Chondrocyte (in vitro differentiated cells): Measurements from ENCODE around the gene GARS1. TPM values are rescaled to one million over a fixed set of nuclear protein-coding genes. Genes with fewer than 3 reads are reported as not detected.

Source experiments
- DNase-seq: peaks from one replicate; pipeline ENCODE4 v3.0.0; 2021; ENCODE audit warnings: mixed read lengths, low spot score
- H3K27ac Mint-ChIP-seq: one replicate; pipeline ENCODE4 v1.8.0; 2021; ENCODE audit warnings: mild to moderate bottlenecking, moderate library complexity, mixed read lengths; ENCODE audit not compliant: unreplicated experiment
- H3K27me3 Mint-ChIP-seq: 2 replicates; pipeline ENCODE4 v1.8.0; 2021; ENCODE audit warnings: low read depth, mixed read lengths
- H3K36me3 Mint-ChIP-seq: 2 replicates; pipeline ENCODE4 v1.8.0; 2021; ENCODE audit warnings: low read depth, mixed read lengths
- H3K4me1 Mint-ChIP-seq: 2 replicates; pipeline ENCODE4 v1.8.0; 2021; ENCODE audit warnings: low read depth, mild to moderate bottlenecking, mixed read lengths
- H3K4me3 Mint-ChIP-seq: one replicate; pipeline ENCODE4 v1.8.0; 2021; ENCODE audit warnings: mild to moderate bottlenecking, moderate library complexity, mixed read lengths; ENCODE audit not compliant: unreplicated experiment
- H3K9me3 Mint-ChIP-seq: 2 replicates; pipeline ENCODE4 v1.8.0; 2021; ENCODE audit warnings: low read depth, mixed read lengths
- CTCF ChIP-seq: fragments of 200-600 bp; sonication (generic); IDR thresholded peaks from 2 replicates; pipeline ENCODE4 v1.5.0; 2021; ENCODE audit warnings: antibody characterized with exemption, mild to moderate bottlenecking, moderate library complexity
- total RNA-seq: library from RNA; stranded (reverse); gene quantifications from 3 replicates; pipeline ENCODE4 v1.2.1, GENCODE V29; 2021

The GARS1 gene
- total RNA-seq, 1 donor from 2014 or later = 581 TPM

DNA sequence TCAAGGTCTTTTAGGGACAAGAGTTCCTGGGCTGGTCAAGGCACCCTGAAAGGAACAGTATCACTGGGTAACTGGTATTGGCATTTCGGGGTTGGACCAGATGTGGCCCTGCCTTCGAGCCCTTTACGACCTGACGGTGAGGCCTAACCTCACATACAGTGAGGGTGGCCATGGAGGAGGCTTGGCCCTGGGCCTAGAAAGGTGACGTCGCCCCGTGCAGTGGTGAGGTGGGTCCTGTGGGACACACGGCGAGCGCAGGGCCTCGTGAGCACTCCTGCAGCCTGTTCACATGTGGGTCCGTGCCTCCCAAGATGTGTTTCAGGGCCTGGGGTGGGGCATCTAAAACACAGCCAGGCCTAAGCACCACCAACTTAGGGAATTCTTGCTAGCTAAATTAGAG lies 51.5 kb downstream of the GARS1 start:
- H3K36me3 Mint-ChIP-seq = peaks cover 21% of the 10 kb centered on the region
- H3K9me3 Mint-ChIP-seq = no peaks in the 10 kb centered on the region
- no peak overlapping the region for H3K27ac Mint-ChIP-seq
- no peaks in the 10 kb centered on the region for H3K27me3 Mint-ChIP-seq
- DNase-seq = peak; percentile 55
- H3K4me1 Mint-ChIP-seq = no peaks in the 10 kb centered on the region
- no peak for TF ChIP-seq CTCF
- H3K4me3 Mint-ChIP-seq = no peak overlapping the region

DNA sequence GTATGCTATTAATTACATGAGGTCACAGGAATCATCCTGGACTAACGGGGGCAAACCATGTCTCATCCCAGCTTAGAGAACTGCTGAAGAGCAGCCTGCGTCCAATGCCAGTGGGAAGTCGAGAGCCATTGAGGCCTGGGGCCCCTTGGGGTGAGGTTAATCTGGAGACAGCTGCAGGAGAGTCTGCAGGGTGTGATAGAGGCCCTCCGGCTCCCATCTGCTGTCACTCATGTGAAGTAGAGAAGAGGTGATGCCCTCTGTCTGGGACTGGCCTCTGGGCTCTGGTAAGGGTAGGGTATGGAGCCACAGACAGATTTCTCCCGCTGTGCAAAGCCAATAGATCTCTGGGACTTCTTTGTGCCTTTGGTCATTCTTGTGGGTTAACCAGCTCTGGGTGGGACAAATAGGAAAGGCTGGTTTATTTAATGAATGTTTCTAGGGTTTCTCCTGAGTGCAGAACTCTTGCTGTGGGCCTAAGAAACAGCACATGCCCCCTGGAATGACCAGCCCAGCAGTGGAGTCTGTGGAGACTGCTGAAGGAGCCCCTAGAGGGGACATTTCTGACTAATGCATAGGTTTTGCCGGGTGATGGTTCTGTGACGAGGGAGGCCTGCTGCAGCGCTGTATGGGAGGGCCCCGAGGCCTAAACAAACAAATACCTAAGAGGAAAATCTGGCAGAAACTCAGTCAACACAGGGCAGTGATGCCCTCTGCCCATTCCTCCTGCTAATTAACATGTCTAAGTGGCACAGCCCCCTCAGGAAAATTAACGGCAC lies 53.1 kb downstream of the GARS1 start:
- Mint-ChIP-seq H3K4me3 (no peak overlapping the region), H3K27me3 (no peaks in the 10 kb centered on the region), H3K4me1 (no peaks in the 10 kb centered on the region), H3K27ac (peak overlapping the region; percentile 61), H3K36me3 (peaks cover 21% of the 10 kb centered on the region), H3K9me3 (no peaks in the 10 kb centered on the region)
- no peak for TF ChIP-seq CTCF
- DNase-seq = no peak

- no peaks in the 10 kb centered on the region for H3K27me3 Mint-ChIP-seq
- no peaks in the 10 kb centered on the region for H3K4me1 Mint-ChIP-seq
- no peak for TF ChIP-seq CTCF
- H3K27ac Mint-ChIP-seq = no peak overlapping the region
- no peak overlapping the region for H3K4me3 Mint-ChIP-seq
- H3K9me3 Mint-ChIP-seq = no peaks in the 10 kb centered on the region
- H3K36me3 Mint-ChIP-seq = peaks cover 20% of the 10 kb centered on the region
- DNase-seq = peak; percentile 69
Measured at GRCh38 chr7:30648744-30649540, 54.3 kb downstream of the GARS1 start.

GRCh38 chr7:30649717-30650420 lies 55.2 kb downstream of the GARS1 start:
- Mint-ChIP-seq H3K9me3 (no peaks in the 10 kb centered on the region), H3K4me1 (no peaks in the 10 kb centered on the region), H3K27me3 (no peaks in the 10 kb centered on the region), H3K4me3 (no peak overlapping the region), H3K36me3 (peaks cover 19% of the 10 kb centered on the region), H3K27ac (no peak overlapping the region)
- peak; percentile 73 for DNase-seq
- TF ChIP-seq CTCF = no peak

DNA sequence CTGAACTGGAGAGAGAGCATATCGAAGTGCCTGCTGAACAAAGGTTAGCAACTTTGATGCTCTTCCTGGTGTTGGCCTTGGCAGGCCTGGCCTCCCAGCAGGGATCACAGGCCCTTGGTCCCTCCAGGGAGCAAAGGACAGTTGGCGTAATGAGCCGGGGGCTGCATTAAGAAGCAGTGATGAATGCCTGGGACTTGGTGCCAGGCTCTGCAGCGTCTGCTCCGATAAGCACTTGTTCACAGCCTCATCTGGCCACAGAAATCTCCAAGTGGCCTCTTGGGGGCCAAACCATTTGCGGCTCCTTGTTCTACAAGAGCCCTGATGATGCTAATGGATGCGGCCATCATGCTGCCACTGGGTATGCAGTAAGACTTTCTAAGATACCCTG lies 55.7 kb downstream of the GARS1 start:
- H3K9me3 Mint-ChIP-seq = no peaks in the 10 kb centered on the region
- no peak for TF ChIP-seq CTCF
- H3K4me3 Mint-ChIP-seq = no peak overlapping the region
- H3K27me3 Mint-ChIP-seq = no peaks in the 10 kb centered on the region
- H3K36me3 Mint-ChIP-seq = peaks cover 16% of the 10 kb centered on the region
- H3K4me1 Mint-ChIP-seq = no peaks in the 10 kb centered on the region
- no peak overlapping the region for H3K27ac Mint-ChIP-seq
- peak; percentile 62 for DNase-seq
